Endothelial cell of umbilical vein (primary cell): ENCODE data around the gene CUBN.

Experiments used
- POLR2A ChIP-seq: IDR thresholded peaks from 2 replicates; pipeline ENCODE4 v1.6.1; 2012; ENCODE audit warnings: low read depth, mild to moderate bottlenecking, control low read depth, low read length
- TF ChIP-seq, protein P1 (sequence below), 2 donors: IDR thresholded peaks; 1 replicate in 1 of 2; 2 replicates in 1 of 2; pipeline ENCODE4 v1.5.1; 2011; ENCODE audit warnings: low read length in 2 of 2, mild to moderate bottlenecking in 2 of 2, moderate library complexity in 2 of 2, control low read depth in 1 of 2, inconsistent platforms in 1 of 2, low read depth in 1 of 2; ENCODE audit not compliant: insufficient read depth in 1 of 2; ENCODE audit errors: extremely low read depth in 1 of 2

DNA sequence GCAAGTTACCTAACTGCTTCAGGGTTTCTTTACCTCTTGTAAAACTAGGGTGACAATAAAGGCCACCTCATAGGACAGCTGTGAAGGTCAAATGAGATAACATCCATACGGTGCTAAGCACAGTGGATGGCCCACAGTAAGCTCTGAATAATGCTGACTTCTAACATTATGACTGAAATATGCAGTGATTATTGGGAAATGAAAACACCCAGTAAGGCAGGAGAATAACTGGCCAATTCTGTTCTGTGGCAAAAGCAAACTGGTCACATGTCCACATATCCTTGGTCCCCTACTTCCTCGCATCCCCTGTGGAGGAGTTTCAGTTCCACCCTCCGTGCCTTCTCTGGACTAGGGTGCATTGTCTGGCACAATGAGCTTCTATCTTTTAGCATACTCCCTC is 1.4 kb downstream of the CUBN start:
- no peak for TF ChIP-seq POLR2A
- TF ChIP-seq, protein P1, sequence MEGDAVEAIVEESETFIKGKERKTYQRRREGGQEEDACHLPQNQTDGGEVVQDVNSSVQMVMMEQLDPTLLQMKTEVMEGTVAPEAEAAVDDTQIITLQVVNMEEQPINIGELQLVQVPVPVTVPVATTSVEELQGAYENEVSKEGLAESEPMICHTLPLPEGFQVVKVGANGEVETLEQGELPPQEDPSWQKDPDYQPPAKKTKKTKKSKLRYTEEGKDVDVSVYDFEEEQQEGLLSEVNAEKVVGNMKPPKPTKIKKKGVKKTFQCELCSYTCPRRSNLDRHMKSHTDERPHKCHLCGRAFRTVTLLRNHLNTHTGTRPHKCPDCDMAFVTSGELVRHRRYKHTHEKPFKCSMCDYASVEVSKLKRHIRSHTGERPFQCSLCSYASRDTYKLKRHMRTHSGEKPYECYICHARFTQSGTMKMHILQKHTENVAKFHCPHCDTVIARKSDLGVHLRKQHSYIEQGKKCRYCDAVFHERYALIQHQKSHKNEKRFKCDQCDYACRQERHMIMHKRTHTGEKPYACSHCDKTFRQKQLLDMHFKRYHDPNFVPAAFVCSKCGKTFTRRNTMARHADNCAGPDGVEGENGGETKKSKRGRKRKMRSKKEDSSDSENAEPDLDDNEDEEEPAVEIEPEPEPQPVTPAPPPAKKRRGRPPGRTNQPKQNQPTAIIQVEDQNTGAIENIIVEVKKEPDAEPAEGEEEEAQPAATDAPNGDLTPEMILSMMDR (IDR thresholded peaks at IDR 0.05; ENCODE audit: extremely low read depth in 1 of 2, insufficient read depth in 1 of 2, low read depth in 1 of 2, low read length in 2 of 2) = no peak
